GM04503 (cell line): Measurements from ENCODE around the gene SLC16A11.
"Not testable (repeated sequence)": the region's sequence is repeated elsewhere in the genome, so short reads cannot be mapped to it uniquely, and the experiment has no call there.

ENCODE experiments used
- DNase-seq: peaks from one replicate; pipeline ENCODE4 v3.0.0-alpha.2; 2012; ENCODE audit warnings: low read depth

The SLC16A11 gene

GRCh38 chr17:7005716-7006115 lies 38.2 kb downstream of the SLC16A11 start:
- DNase-seq, result no peak

- no peak for DNase-seq
These were observed 39.3 kb downstream of the SLC16A11 start for GRCh38 chr17:7004398-7005253.

GRCh38 chr17:7003745-7004144 lies 40.1 kb downstream of the SLC16A11 start:
- DNase-seq, result no peak

GRCh38 chr17:7002288-7003047 lies 41.4 kb downstream of the SLC16A11 start:
- DNase-seq, result no peak

GRCh38 chr17:7001318-7001961 lies 42.5 kb downstream of the SLC16A11 start:
- no peak for DNase-seq

- no peak for DNase-seq
These were observed 44.9 kb downstream of the SLC16A11 start for GRCh38 chr17:6998855-6999508.

GRCh38 chr17:6997171-6997570 lies 46.7 kb downstream of the SLC16A11 start:
- no peak for DNase-seq

GRCh38 chr17:6996256-6997011 lies 47.5 kb downstream of the SLC16A11 start:
- DNase-seq, result no peak

- no peak for DNase-seq
These were observed 48.2 kb downstream of the SLC16A11 start, which contains the start of gene ALOX12 for GRCh38 chr17:6995500-6996255. TSS of gene ALOX12 (plus strand) at chr17:6996049. CDS start at chr17:6996118, 69 bp downstream.

- DNase-seq, result no peak
These were observed 49.1 kb downstream of the SLC16A11 start for GRCh38 chr17:6994666-6995256.

GRCh38 chr17:6994118-6994598 lies 49.7 kb downstream of the SLC16A11 start:
- no peak for DNase-seq

- not testable (repeated sequence) for DNase-seq
These were observed 50.3 kb downstream of the SLC16A11 start for GRCh38 chr17:6993613-6994056.
